PC-3 (cell line): ENCODE measurements around the gene HOXC11. TPM values are rescaled to one million over a fixed set of nuclear protein-coding genes. Genes with fewer than 3 reads are reported as not detected.

Source experiments
- ATAC-seq: fragments of 200-7000 bp; cut with Tn5 transposase; 2 replicates; pipeline ENCODE4 v1.9.1; 2020; ENCODE audit warnings: mild to moderate bottlenecking, moderate library complexity
- BruUV-seq: library from RNA; stranded (reverse); fragments of 400-500 nt; replicated peaks from 2 replicates; lab custom pipeline; 2021; lab: Mats Ljungman, UMichigan
- CTCF ChIA-PET: fragments of 300-600 bp; sonication (Branson Sonifier 250); formaldehyde crosslinking; loops from one replicate; lab custom pipeline; 2022; ENCODE audit warnings: antibody characterized with exemption; lab: Charles Lee
- POLR2A ChIA-PET: fragments of 300-600 bp; sonication (Branson Sonifier 250); formaldehyde crosslinking; loops from one replicate; lab custom pipeline; 2022; ENCODE audit warnings: antibody characterized with exemption; ENCODE audit not compliant: unreplicated experiment; lab: Charles Lee
- DNase-seq: peaks from one replicate; pipeline ENCODE4 v3.0.0-alpha.2; 2015
- H2AFZ ChIP-seq: fragments of 300-600 bp; sonication (generic); 2 replicates; pipeline ENCODE4 v1.6.0; 2016; ENCODE audit warnings: antibody characterized with exemption, low read length
- H3F3A ChIP-seq: fragments of 300-600 bp; sonication (generic); one replicate; pipeline ENCODE4 v1.6.0; 2017; ENCODE audit warnings: antibody characterized with exemption, low read length, control low read depth, mild to moderate bottlenecking; ENCODE audit not compliant: unreplicated experiment
- H3K27ac ChIP-seq: fragments of 300-600 bp; sonication (generic); 2 replicates; pipeline ENCODE4 v1.5.1; 2016; ENCODE audit warnings: mild to moderate bottlenecking, low read length
- H3K27me3 ChIP-seq: fragments of 300-600 bp; sonication (generic); 2 replicates; pipeline ENCODE4 v1.6.1; 2016; ENCODE audit warnings: low read length, mixed read lengths
- H3K36me3 ChIP-seq: fragments of 300-600 bp; sonication (generic); 2 replicates; pipeline ENCODE4 v1.6.1; 2016; ENCODE audit warnings: low read depth, mixed run types, low read length, mixed read lengths
- H3K4me1 ChIP-seq: fragments of 300-600 bp; sonication (generic); 2 replicates; pipeline ENCODE4 v1.5.1; 2016; ENCODE audit warnings: low read length; ENCODE audit not compliant: insufficient read depth
- H3K4me2 ChIP-seq: fragments of 300-600 bp; sonication (generic); 2 replicates; pipeline ENCODE4 v1.6.0; 2016; ENCODE audit warnings: low read length
- H3K4me3 ChIP-seq: fragments of 300-600 bp; sonication (generic); 2 replicates; pipeline ENCODE4 v1.5.1; 2016; ENCODE audit warnings: mild to moderate bottlenecking, low read length, mixed read lengths
- H3K79me2 ChIP-seq: fragments of 300-600 bp; sonication (generic); 2 replicates; pipeline ENCODE4 v1.6.1; 2017; ENCODE audit warnings: low read length, mixed read lengths
- H3K9ac ChIP-seq: fragments of 300-600 bp; sonication (generic); 2 replicates; pipeline ENCODE4 v1.6.0; 2016; ENCODE audit warnings: mild to moderate bottlenecking, low read length
- H3K9me2 ChIP-seq: fragments of 300-600 bp; sonication (generic); replicated peaks from 2 replicates; pipeline ENCODE4 v1.6.1; 2016; ENCODE audit warnings: mixed run types, low read length, mixed read lengths
- H3K9me3 ChIP-seq: fragments of 300-600 bp; sonication (generic); 2 replicates; pipeline ENCODE4 v1.6.1; 2016; ENCODE audit warnings: low read length, mixed read lengths
- H4K20me1 ChIP-seq: fragments of 300-600 bp; sonication (generic); 2 replicates; pipeline ENCODE4 v1.6.1; 2016; ENCODE audit warnings: low read length, mixed read lengths
- CTCF ChIP-seq: fragments of 300-600 bp; sonication (generic); conservative IDR thresholded peaks from 2 replicates; pipeline ENCODE4 v1.5.1; 2017; ENCODE audit warnings: antibody characterized with exemption, low read depth, mild to moderate bottlenecking, low read length
- EZH2 ChIP-seq: fragments of 300-600 bp; sonication (generic); IDR thresholded peaks from one replicate; pipeline ENCODE4 v1.6.1; 2017; ENCODE audit warnings: antibody characterized with exemption, mild to moderate bottlenecking, low read length; ENCODE audit not compliant: unreplicated experiment
- EZH2phosphoT487 ChIP-seq: fragments of 300-600 bp; sonication (generic); IDR thresholded peaks from 2 replicates; pipeline ENCODE4 v1.6.1; 2018; ENCODE audit warnings: mild to moderate bottlenecking, antibody characterized with exemption, low read length, borderline replicate concordance
- intact Hi-C: fragments of 100-400 bp; cut with micrococcal nuclease; formaldehyde crosslinking; loops from 2 replicates; pipeline ENCODE4 v1.9.0; 2023
- total RNA-seq: library from RNA; depleted of rRNA; stranded (reverse); fragments of >200 nt; gene quantifications from 2 replicates; pipeline ENCODE4 v1.2.3, GENCODE V29; 2014

The HOXC11 gene
- total RNA-seq, 1 experiment from 2014 or later: 0.84 TPM

- BruUV-seq: no TSS peak
- no peak for TF ChIP-seq CTCF
- TF ChIP-seq EZH2: no peak
- no peak for TF ChIP-seq EZH2phosphoT487
- Histone ChIP-seq H3K27ac (no peak overlapping the region), H3K4me3 (0 out of 2 replicates have a peak overlapping the region, but pooled peaks have one; percentile 1), H3K9me3 (no peaks in the 10 kb centered on the region), H3K36me3 (no peaks in the 10 kb centered on the region), H2AFZ (peak overlapping the region; percentile 41; the same call in 1 of the 2 replicates), H3K9me2 (no peaks in the 10 kb centered on the region), H3F3A (no peaks in the 10 kb centered on the region), H3K79me2 (no peaks in the 10 kb centered on the region), H3K9ac (no peak overlapping the region), H4K20me1 (no peaks in the 10 kb centered on the region), H3K27me3 (no peaks in the 10 kb centered on the region), H3K4me1 (peaks cover 15% of the 10 kb centered on the region), H3K4me2 (peak overlapping the region; percentile 95)
- ChIA-PET POLR2A (no interaction called here), CTCF (no interaction called here)
- intact Hi-C loops: no loop called here
- DNase-seq (peak; percentile 80), ATAC-seq (peak; percentile 84)
Measured at GRCh38 chr12:53972152-53972702, 699 bp upstream of the HOXC11 start.

- Histone ChIP-seq H3K9me3 (no peaks in the 10 kb centered on the region), H3K79me2 (no peaks in the 10 kb centered on the region), H3K36me3 (no peaks in the 10 kb centered on the region), H4K20me1 (no peaks in the 10 kb centered on the region), H3K9me2 (no peaks in the 10 kb centered on the region), H3K4me2 (peak overlapping the region; percentile 95), H3K27ac (no peak overlapping the region), H3K9ac (peak overlapping the region; percentile 77; the same call in 1 of the 2 replicates), H3K4me1 (peaks cover 26% of the 10 kb centered on the region), H3K4me3 (peak overlapping the region; percentile 75), H3K27me3 (no peaks in the 10 kb centered on the region), H3F3A (no peaks in the 10 kb centered on the region), H2AFZ (peak overlapping the region; percentile 89)
- DNase-seq (peak; percentile 12), ATAC-seq (peak; percentile 7; the same call in 1 of the 2 replicates)
- TF ChIP-seq EZH2: no peak
- no peak for TF ChIP-seq CTCF
- no peak for TF ChIP-seq EZH2phosphoT487
- ChIA-PET CTCF (interaction anchor here (0.6 kb wide), 1 partner anchor 229 kb away, joined by 4 read pairs; no protein-coding TSS in a partner anchor), POLR2A (no interaction called here)
- intact Hi-C loops: no loop called here
- BruUV-seq: no TSS peak
Measured at GRCh38 chr12:53973236-53974042, 513 bp downstream of the HOXC11 start.
